Left ventricle myocardium inferior (tissue), 1 donor: ENCODE data around the gene OR4D1. TPM values are rescaled to one million over a fixed set of nuclear protein-coding genes. Genes with fewer than 3 reads are reported as not detected.

Experiments
- DNase-seq: peaks from one replicate; pipeline ENCODE4 v3.0.0-alpha.2; 2020
- H3K27ac ChIP-seq: fragments of 200-600 bp; replicated peaks from 2 replicates; pipeline ENCODE4 v1.8.0; 2021
- H3K27me3 ChIP-seq: fragments of 200-600 bp; 2 replicates; pipeline ENCODE4 v1.8.0; 2021; ENCODE audit warnings: low read depth
- H3K36me3 ChIP-seq: fragments of 200-600 bp; 2 replicates; pipeline ENCODE4 v1.8.0; 2021
- H3K4me1 ChIP-seq: fragments of 200-600 bp; 2 replicates; pipeline ENCODE4 v1.8.0; 2021
- H3K4me3 ChIP-seq: fragments of 200-600 bp; 2 replicates; pipeline ENCODE4 v1.8.0; 2021; ENCODE audit warnings: mild to moderate bottlenecking, moderate library complexity
- H3K9me3 ChIP-seq: fragments of 200-600 bp; replicated peaks from 2 replicates; pipeline ENCODE4 v1.8.0; 2021
- intact Hi-C: fragments of 100-400 bp; cut with micrococcal nuclease; formaldehyde crosslinking; loops from one replicate; pipeline ENCODE4 v1.11.0; 2022
- total RNA-seq: library from RNA; stranded (reverse); fragmentation: NEBNext Ultra II Directional; extraction: Animal tissue kit (Norgen Biotek cat#: 25700); gene quantifications from one replicate; pipeline ENCODE4 v1.2.1, GENCODE V29; 2021
- TF ChIP-seq, protein P1 (sequence below): fragments of 200-600 bp; IDR thresholded peaks from 2 replicates; pipeline ENCODE4 v1.8.0; 2021; ENCODE audit warnings: antibody characterized with exemption, mild to moderate bottlenecking, borderline replicate concordance
- donor health status: DM: no; HTN: yes; CAD: no; lungs with severe emphysema.

The OR4D1 gene
- total RNA-seq, 1 donor from 2014 or later, result not detected

DNA sequence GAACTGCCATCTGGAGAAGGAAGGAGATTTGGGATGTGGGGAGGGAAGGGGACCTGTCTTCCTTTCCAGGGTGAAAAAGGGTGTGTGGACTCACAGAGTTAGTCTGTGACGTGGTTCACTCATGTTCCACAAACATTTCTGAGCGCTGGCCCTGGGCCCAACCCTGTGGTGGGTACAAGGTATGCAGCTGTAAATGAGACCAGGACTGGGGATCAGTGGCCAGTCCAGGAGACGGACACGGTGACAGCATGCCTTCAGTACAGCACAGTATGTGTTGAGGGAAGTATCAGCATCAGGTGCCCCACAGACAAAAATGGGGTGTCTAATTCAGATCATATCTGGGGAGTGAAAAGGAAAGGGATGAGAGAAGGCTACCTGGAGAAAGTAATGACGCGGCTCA, 38.9 kb downstream of the OR4D1 start:
- H3K4me3 ChIP-seq, result no peak overlapping the region
- intact Hi-C loops, result no loop called here
- peaks cover 8% of the 10 kb centered on the region for H3K4me1 ChIP-seq
- no peak for DNase-seq
- TF ChIP-seq, protein P1, sequence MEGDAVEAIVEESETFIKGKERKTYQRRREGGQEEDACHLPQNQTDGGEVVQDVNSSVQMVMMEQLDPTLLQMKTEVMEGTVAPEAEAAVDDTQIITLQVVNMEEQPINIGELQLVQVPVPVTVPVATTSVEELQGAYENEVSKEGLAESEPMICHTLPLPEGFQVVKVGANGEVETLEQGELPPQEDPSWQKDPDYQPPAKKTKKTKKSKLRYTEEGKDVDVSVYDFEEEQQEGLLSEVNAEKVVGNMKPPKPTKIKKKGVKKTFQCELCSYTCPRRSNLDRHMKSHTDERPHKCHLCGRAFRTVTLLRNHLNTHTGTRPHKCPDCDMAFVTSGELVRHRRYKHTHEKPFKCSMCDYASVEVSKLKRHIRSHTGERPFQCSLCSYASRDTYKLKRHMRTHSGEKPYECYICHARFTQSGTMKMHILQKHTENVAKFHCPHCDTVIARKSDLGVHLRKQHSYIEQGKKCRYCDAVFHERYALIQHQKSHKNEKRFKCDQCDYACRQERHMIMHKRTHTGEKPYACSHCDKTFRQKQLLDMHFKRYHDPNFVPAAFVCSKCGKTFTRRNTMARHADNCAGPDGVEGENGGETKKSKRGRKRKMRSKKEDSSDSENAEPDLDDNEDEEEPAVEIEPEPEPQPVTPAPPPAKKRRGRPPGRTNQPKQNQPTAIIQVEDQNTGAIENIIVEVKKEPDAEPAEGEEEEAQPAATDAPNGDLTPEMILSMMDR, result no peak
- H3K9me3 ChIP-seq, result no peaks in the 10 kb centered on the region
- peaks cover 62% of the 10 kb centered on the region for H3K27me3 ChIP-seq
- H3K36me3 ChIP-seq, result no peaks in the 10 kb centered on the region
- H3K27ac ChIP-seq, result no peak overlapping the region

GRCh38 chr17:58187675-58188074, 39.5 kb downstream of the OR4D1 start:
- intact Hi-C loops, result no loop called here
- Histone ChIP-seq H3K9me3 (no peaks in the 10 kb centered on the region), H3K36me3 (no peaks in the 10 kb centered on the region), H3K27me3 (peaks cover 68% of the 10 kb centered on the region), H3K27ac (no peak overlapping the region), H3K4me1 (peaks cover 8% of the 10 kb centered on the region), H3K4me3 (no peak overlapping the region)
- TF ChIP-seq, protein P1, result no peak
- no peak for DNase-seq

- intact Hi-C loops, result no loop called here
- H3K27ac ChIP-seq, result no peak overlapping the region
- TF ChIP-seq, protein P1, result no peak
- H3K27me3 ChIP-seq, result peaks cover 87% of the 10 kb centered on the region
- H3K9me3 ChIP-seq, result no peaks in the 10 kb centered on the region
- DNase-seq, result peak; percentile 26
- no peaks in the 10 kb centered on the region for H3K36me3 ChIP-seq
- H3K4me3 ChIP-seq, result no peak overlapping the region
- peaks cover 8% of the 10 kb centered on the region for H3K4me1 ChIP-seq
Measured at GRCh38 chr17:58189436-58190146, 41.4 kb downstream of the OR4D1 start.

GRCh38 chr17:58191241-58191896, 43.2 kb downstream of the OR4D1 start:
- TF ChIP-seq, protein P1, result no peak
- DNase-seq, result no peak
- H3K9me3 ChIP-seq, result no peaks in the 10 kb centered on the region
- no peak overlapping the region for H3K27ac ChIP-seq
- H3K36me3 ChIP-seq, result no peaks in the 10 kb centered on the region
- intact Hi-C loops, result no loop called here
- peaks cover 90% of the 10 kb centered on the region for H3K27me3 ChIP-seq
- H3K4me1 ChIP-seq, result peaks cover 8% of the 10 kb centered on the region
- H3K4me3 ChIP-seq, result no peak overlapping the region

DNA sequence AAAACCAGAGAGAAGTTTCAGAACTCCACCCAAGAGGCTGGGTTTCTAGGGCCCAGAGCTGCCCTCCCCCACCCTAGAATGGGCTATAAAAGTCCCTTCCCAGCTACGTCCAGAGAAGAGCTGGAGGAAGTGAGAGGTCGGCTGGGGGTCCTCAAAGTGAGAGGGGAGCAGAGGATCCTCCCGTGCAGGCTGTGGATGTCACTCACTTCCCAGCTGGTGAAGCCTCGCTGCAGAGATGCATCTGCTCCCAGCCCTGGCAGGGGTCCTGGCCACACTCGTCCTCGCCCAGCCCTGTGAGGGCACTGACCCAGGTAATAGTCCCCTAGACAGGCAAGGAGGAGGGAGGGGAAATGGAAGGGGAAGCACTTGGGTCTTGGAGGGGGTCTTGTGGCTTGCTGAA, 44.4 kb downstream of the OR4D1 start, which contains the start of gene EPX:
Gene EPX, plus strand, starts transcription at position 115 of the 400 bp plus-strand sequence. Its CDS starts 121 bp downstream, at position 236.
- intact Hi-C loops, result no loop called here
- H3K4me3 ChIP-seq, result no peak within 1 kb of the TSS
- TF ChIP-seq, protein P1, result no peak
- H3K4me1 ChIP-seq, result peaks cover 8% of the 10 kb centered on the region
- peaks cover 90% of the 10 kb centered on the region for H3K27me3 ChIP-seq
- no peak for DNase-seq
- H3K9me3 ChIP-seq, result no peaks in the 10 kb centered on the region
- H3K36me3 ChIP-seq, result no peaks in the 10 kb centered on the region
- H3K27ac ChIP-seq, result no peak within 1 kb of the TSS
